LNCaP clone FGC (cell line): ENCODE data around the gene OBP2B.
"Not testable (repeated sequence)": the region's sequence is repeated elsewhere in the genome, so short reads cannot be mapped to it uniquely, and the experiment has no call there.

ENCODE experiments used
- DNase-seq: peaks from one replicate; pipeline ENCODE4 v3.0.0-alpha.2; 2011; ENCODE audit warnings: low read depth
- H3K4me3 ChIP-seq: 2 replicates; pipeline ENCODE4 v1.5.1; 2011; ENCODE audit warnings: mild to moderate bottlenecking, low read depth, low read length, control low read depth
- CTCF ChIP-seq: IDR thresholded peaks from 2 replicates; pipeline ENCODE4 v1.5.1; 2012; ENCODE audit warnings: mild to moderate bottlenecking; ENCODE audit not compliant: control insufficient read depth, insufficient read depth; ENCODE audit errors: extremely low read depth

OBP2B gene

GRCh38 chr9:133208880-133209300 lies at the start of gene OBP2B:
Gene OBP2B, minus strand, starts transcription at chr9:133209250. Its CDS starts 51 bp downstream, at chr9:133209199.
- H3K4me3 ChIP-seq, DNase-seq: not testable (repeated sequence)

- H3K4me3 ChIP-seq, result no peak overlapping the region
- TF ChIP-seq CTCF, result no peak
- no peak for DNase-seq
Measured at GRCh38 chr9:133258061-133259015, 49.3 kb upstream of the OBP2B start.

- no peak overlapping the region for H3K4me3 ChIP-seq
- TF ChIP-seq CTCF, result no peak
- DNase-seq, result no peak
Measured at GRCh38 chr9:133257465-133257956, 48.5 kb upstream of the OBP2B start.

- no peak for TF ChIP-seq CTCF
- no peak for DNase-seq
Measured at GRCh38 chr9:133256686-133257091, 47.6 kb upstream of the OBP2B start.

GRCh38 chr9:133256136-133256461 lies 47.0 kb upstream of the OBP2B start:
- DNase-seq, result no peak
- no peak overlapping the region for H3K4me3 ChIP-seq
- TF ChIP-seq CTCF, result no peak

More at GRCh38 chr9:133256686-133257091, 47.6 kb upstream of the OBP2B start:
- no peak overlapping the region for H3K4me3 ChIP-seq

GRCh38 chr9:133255371-133256135 lies 46.5 kb upstream of the OBP2B start:
- TF ChIP-seq CTCF, result no peak
- H3K4me3 ChIP-seq, result no peak overlapping the region
- no peak for DNase-seq

- no peak for TF ChIP-seq CTCF
- H3K4me3 ChIP-seq, result no peak overlapping the region
- no peak for DNase-seq
Measured at GRCh38 chr9:133254471-133254870, 45.4 kb upstream of the OBP2B start.
